ENCODE measurements around the gene NR2F1-AS1. TPM values are rescaled to one million over a fixed set of nuclear protein-coding genes. Genes with fewer than 3 reads are reported as not detected.

Gene NR2F1-AS1
- total RNA-seq, 2 donors from 2014 or later, result 1.4 to 3.3 TPM

GRCh38 chr5:93425096-93425495, 155.9 kb downstream of the NR2F1-AS1 start:
- H3K27ac ChIP-seq (ENCODE audit: low read depth, low read length), result peak overlapping the region; percentile 60
- H3K36me3 Mint-ChIP-seq (ENCODE audit: low read depth), result no peaks in the 10 kb centered on the region
- H3K27ac Mint-ChIP-seq, result no peak overlapping the region
- H3K9me3 ChIP-seq (ENCODE audit: control insufficient read depth, low read length), result no peaks in the 10 kb centered on the region
- 92 to 94% methylated on average over 6 of the region's 6 CpGs for WGBS, 2 experiments (ENCODE audit: insufficient coverage in 1 of 2, insufficient read length in 1 of 2)
- no peak for TF ChIP-seq CTCF (conservative IDR thresholded peaks at IDR 0.05)
- H3K4me3 ChIP-seq (ENCODE audit: low read length), result no peak overlapping the region
- no peaks in the 10 kb centered on the region for H3K4me1 ChIP-seq (ENCODE audit: control insufficient read depth, insufficient read depth, low read length)
- no peaks in the 10 kb centered on the region for H3K27me3 Mint-ChIP-seq (ENCODE audit: insufficient read depth)
- no peak overlapping the region for H3K4me3 Mint-ChIP-seq
- H3K27me3 ChIP-seq (ENCODE audit: control insufficient read depth, insufficient read depth, low read length, poor library complexity, severe bottlenecking), result no peaks in the 10 kb centered on the region
- no peak for DNase-seq
- no peaks in the 10 kb centered on the region for H3K9me3 Mint-ChIP-seq
- peaks cover 19% of the 10 kb centered on the region for H3K4me1 Mint-ChIP-seq
- no peak overlapping the region for H3K9ac ChIP-seq (ENCODE audit: extremely low read depth, low read length, poor library complexity, severe bottlenecking)
- H3K36me3 ChIP-seq (ENCODE audit: control insufficient read depth, insufficient read depth, low read length), result no peaks in the 10 kb centered on the region

GRCh38 chr5:93423300-93423699, 157.7 kb downstream of the NR2F1-AS1 start:
- Histone ChIP-seq H3K27ac (ENCODE audit: low read depth, low read length) (peak overlapping the region; percentile 89), H3K9ac (ENCODE audit: extremely low read depth, low read length, poor library complexity, severe bottlenecking) (no peak overlapping the region), H3K4me3 (ENCODE audit: low read length) (no peak overlapping the region), H3K36me3 (ENCODE audit: control insufficient read depth, insufficient read depth, low read length) (no peaks in the 10 kb centered on the region), H3K4me1 (ENCODE audit: control insufficient read depth, insufficient read depth, low read length) (no peaks in the 10 kb centered on the region), H3K27me3 (ENCODE audit: control insufficient read depth, insufficient read depth, low read length, poor library complexity, severe bottlenecking) (no peaks in the 10 kb centered on the region), H3K9me3 (ENCODE audit: control insufficient read depth, low read length) (no peaks in the 10 kb centered on the region)
- Mint-ChIP-seq H3K27ac (no peak overlapping the region), H3K27me3 (ENCODE audit: insufficient read depth) (no peaks in the 10 kb centered on the region), H3K4me1 (peaks cover 19% of the 10 kb centered on the region), H3K9me3 (no peaks in the 10 kb centered on the region), H3K36me3 (ENCODE audit: low read depth) (no peaks in the 10 kb centered on the region), H3K4me3 (no peak overlapping the region)
- WGBS, 2 experiments (ENCODE audit: insufficient coverage in 1 of 2, insufficient read length in 1 of 2), result 82% methylated on average over 3 of the region's 3 CpGs; no CpG with 5 or more reads in 1 of the 2 experiments
- TF ChIP-seq CTCF (conservative IDR thresholded peaks at IDR 0.05), result no peak
- DNase-seq, result no peak

- Histone ChIP-seq H3K36me3 (ENCODE audit: control insufficient read depth, insufficient read depth, low read length) (no peaks in the 10 kb centered on the region), H3K4me3 (ENCODE audit: low read length) (no peak overlapping the region), H3K27me3 (ENCODE audit: control insufficient read depth, insufficient read depth, low read length, poor library complexity, severe bottlenecking) (no peaks in the 10 kb centered on the region), H3K9me3 (ENCODE audit: control insufficient read depth, low read length) (no peaks in the 10 kb centered on the region), H3K4me1 (ENCODE audit: control insufficient read depth, insufficient read depth, low read length) (no peaks in the 10 kb centered on the region), H3K9ac (ENCODE audit: extremely low read depth, low read length, poor library complexity, severe bottlenecking) (no peak overlapping the region), H3K27ac (ENCODE audit: low read depth, low read length) (peak overlapping the region; percentile 89)
- Mint-ChIP-seq H3K27me3 (ENCODE audit: insufficient read depth) (no peaks in the 10 kb centered on the region), H3K4me1 (peaks cover 19% of the 10 kb centered on the region), H3K4me3 (no peak overlapping the region), H3K9me3 (no peaks in the 10 kb centered on the region), H3K36me3 (ENCODE audit: low read depth) (no peaks in the 10 kb centered on the region), H3K27ac (no peak overlapping the region)
- no peak for DNase-seq
- 23 to 61% methylated on average over 2 to 5 of the region's 5 CpGs for WGBS, 2 experiments (ENCODE audit: insufficient coverage in 1 of 2, insufficient read length in 1 of 2)
- TF ChIP-seq CTCF (conservative IDR thresholded peaks at IDR 0.05), result no peak
These were observed 158.3 kb downstream of the NR2F1-AS1 start for GRCh38 chr5:93422652-93423280.

Measured in endodermal cell (in vitro differentiated cells).